CD4-positive, alpha-beta T cell (primary cell): ENCODE results near the gene HS2ST1. TPM values are rescaled to one million over a fixed set of nuclear protein-coding genes. Genes with fewer than 3 reads are reported as not detected.
"Not testable (repeated sequence)": the region's sequence is repeated elsewhere in the genome, so short reads cannot be mapped to it uniquely, and the experiment has no call there.

Experiments
- ATAC-seq: fragments of 200-7000 bp; cut with Tn5 transposase; one replicate; pipeline ENCODE4 v1.10.0; 2022; ENCODE audit warnings: mild to moderate bottlenecking; ENCODE audit not compliant: poor library complexity
- CTCF ChIA-PET: fragments of 350-600 bp; sonication (Branson Sonifier 250); formaldehyde crosslinking; loops from one replicate; lab custom pipeline; 2021; ENCODE audit warnings: antibody characterized with exemption, inconsistent platforms; lab: Charles Lee
- POLR2A ChIA-PET: fragments of 350-600 bp; sonication (Branson Sonifier 250); formaldehyde crosslinking; loops from one replicate; lab custom pipeline; 2021; ENCODE audit warnings: antibody characterized with exemption, inconsistent platforms; lab: Charles Lee
- DNase-seq, 14 experiments: peaks; one replicate each; pipeline ENCODE4 v3.0.0-alpha.2; 2013 to 2020; ENCODE audit warnings: mixed read lengths in 2 of 14
- H3K27ac ChIP-seq, 2 donors: one replicate each; pipeline versions ENCODE4 v1.5.1 to v1.7.0; 2013; ENCODE audit warnings: low read length in 2 of 2, low read depth in 1 of 2, mild to moderate bottlenecking in 1 of 2
- H3K27me3 ChIP-seq, 2 experiments: 1 replicate in 1 of 2; 2 replicates in 1 of 2; pipeline versions ENCODE4 v1.6.1 to v1.7.0; 2013; ENCODE audit warnings: low read length in 2 of 2, control low read depth in 1 of 2, mild to moderate bottlenecking in 1 of 2, moderate library complexity in 1 of 2; ENCODE audit not compliant: insufficient read depth in 2 of 2, control insufficient read depth in 1 of 2
- H3K36me3 ChIP-seq: one replicate; pipeline ENCODE4 v1.6.1; 2013; ENCODE audit warnings: low read length, control low read depth; ENCODE audit not compliant: insufficient read depth
- H3K4me1 ChIP-seq: one replicate; pipeline ENCODE4 v1.6.1; 2013; ENCODE audit warnings: low read length, control low read depth; ENCODE audit not compliant: insufficient read depth
- H3K4me3 ChIP-seq: one replicate; pipeline ENCODE4 v1.5.1; 2013; ENCODE audit warnings: mild to moderate bottlenecking, low read length, moderate library complexity
- H3K9me3 ChIP-seq, 2 experiments: 1 replicate in 1 of 2; 2 replicates in 1 of 2; pipeline versions ENCODE4 v1.6.1 to v1.7.0; 2013; ENCODE audit warnings: low read length in 2 of 2, mild to moderate bottlenecking in 2 of 2, control low read depth in 1 of 2, moderate library complexity in 1 of 2; ENCODE audit not compliant: control insufficient read depth in 1 of 2, insufficient read depth in 1 of 2
- H3K27ac Mint-ChIP-seq: one replicate; pipeline ENCODE4 v1.8.0; 2020; ENCODE audit warnings: mixed read lengths
- H3K27me3 Mint-ChIP-seq: one replicate; pipeline ENCODE4 v1.8.0; 2021; ENCODE audit warnings: mixed read lengths
- H3K36me3 Mint-ChIP-seq: one replicate; pipeline ENCODE4 v1.8.0; 2021; ENCODE audit warnings: low read depth, mixed read lengths
- H3K4me1 Mint-ChIP-seq: one replicate; pipeline ENCODE4 v1.8.0; 2021; ENCODE audit warnings: low read depth, mixed read lengths
- H3K4me3 Mint-ChIP-seq: one replicate; pipeline ENCODE4 v1.8.0; 2020; ENCODE audit warnings: mild to moderate bottlenecking, mixed read lengths
- H3K9me3 Mint-ChIP-seq: one replicate; pipeline ENCODE4 v1.8.0; 2020; ENCODE audit warnings: mixed read lengths
- intact Hi-C, 2 experiments: fragments of 100-400 bp; cut with DNase I in 1 of 2; cut with micrococcal nuclease in 1 of 2; formaldehyde crosslinking; loops; one replicate each; pipeline versions ENCODE4 v1.15.1 to v1.9.0; 2023 to 2025; cut with DNase I, micrococcal nuclease
- total RNA-seq, 174 experiments: library from RNA in 2 of 174; stranded (reverse) in 2 of 174; gene quantifications; one replicate each; pipeline ENCODE4 v1.2.3 and lab custom pipeline; 2021 to 2026
- TF ChIP-seq, protein P1 (sequence below): fragments of 200-600 bp; IDR thresholded peaks from one replicate; pipeline ENCODE4 v1.8.0; 2022; ENCODE audit warnings: antibody characterized with exemption, mild to moderate bottlenecking

Gene HS2ST1
- total RNA-seq, 2 experiments from 2014 or later, result 6.7 to 6.9 TPM

DNA sequence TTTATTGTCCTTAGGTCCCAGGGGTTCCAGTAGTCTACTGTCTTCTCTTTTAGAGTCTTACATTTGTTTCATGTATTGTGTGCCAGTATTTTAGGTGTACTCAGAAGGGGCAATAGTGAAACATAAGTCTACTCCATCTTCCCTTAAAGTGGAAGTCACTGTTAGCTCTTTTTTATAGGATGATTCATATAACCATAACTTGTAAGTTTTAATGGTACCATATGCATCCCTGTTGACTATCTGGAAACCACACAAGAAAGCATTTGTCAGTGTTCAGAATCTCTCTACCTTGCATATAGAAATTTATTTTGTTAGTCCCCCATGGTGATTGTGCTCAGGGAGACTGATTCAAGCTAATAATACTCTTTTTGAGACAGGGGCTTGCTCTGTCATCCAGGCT is 149.9 kb downstream of the HS2ST1 start:
- peaks cover 38% of the 10 kb centered on the region for H3K4me1 Mint-ChIP-seq
- ChIA-PET POLR2A (no interaction called here), CTCF (no interaction called here)
- DNase-seq (no peak), ATAC-seq (no peak)
- H3K27me3 Mint-ChIP-seq, result no peaks in the 10 kb centered on the region
- H3K27ac Mint-ChIP-seq, result no peak overlapping the region
- Histone ChIP-seq H3K27me3 (no peaks in the 10 kb centered on the region), H3K27ac (no peak overlapping the region), H3K9me3 (peaks cover 0 to 6% of the 10 kb centered on the region in 2 experiments), H3K4me1 (no peaks in the 10 kb centered on the region), H3K4me3 (no peak overlapping the region), H3K36me3 (no peaks in the 10 kb centered on the region)
- TF ChIP-seq, protein P1, sequence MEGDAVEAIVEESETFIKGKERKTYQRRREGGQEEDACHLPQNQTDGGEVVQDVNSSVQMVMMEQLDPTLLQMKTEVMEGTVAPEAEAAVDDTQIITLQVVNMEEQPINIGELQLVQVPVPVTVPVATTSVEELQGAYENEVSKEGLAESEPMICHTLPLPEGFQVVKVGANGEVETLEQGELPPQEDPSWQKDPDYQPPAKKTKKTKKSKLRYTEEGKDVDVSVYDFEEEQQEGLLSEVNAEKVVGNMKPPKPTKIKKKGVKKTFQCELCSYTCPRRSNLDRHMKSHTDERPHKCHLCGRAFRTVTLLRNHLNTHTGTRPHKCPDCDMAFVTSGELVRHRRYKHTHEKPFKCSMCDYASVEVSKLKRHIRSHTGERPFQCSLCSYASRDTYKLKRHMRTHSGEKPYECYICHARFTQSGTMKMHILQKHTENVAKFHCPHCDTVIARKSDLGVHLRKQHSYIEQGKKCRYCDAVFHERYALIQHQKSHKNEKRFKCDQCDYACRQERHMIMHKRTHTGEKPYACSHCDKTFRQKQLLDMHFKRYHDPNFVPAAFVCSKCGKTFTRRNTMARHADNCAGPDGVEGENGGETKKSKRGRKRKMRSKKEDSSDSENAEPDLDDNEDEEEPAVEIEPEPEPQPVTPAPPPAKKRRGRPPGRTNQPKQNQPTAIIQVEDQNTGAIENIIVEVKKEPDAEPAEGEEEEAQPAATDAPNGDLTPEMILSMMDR, result no peak
- H3K4me3 Mint-ChIP-seq, result no peak overlapping the region
- intact Hi-C loops, result no loop called here
- H3K9me3 Mint-ChIP-seq, result peaks cover 8% of the 10 kb centered on the region
- H3K36me3 Mint-ChIP-seq, result peaks cover 11% of the 10 kb centered on the region

DNA sequence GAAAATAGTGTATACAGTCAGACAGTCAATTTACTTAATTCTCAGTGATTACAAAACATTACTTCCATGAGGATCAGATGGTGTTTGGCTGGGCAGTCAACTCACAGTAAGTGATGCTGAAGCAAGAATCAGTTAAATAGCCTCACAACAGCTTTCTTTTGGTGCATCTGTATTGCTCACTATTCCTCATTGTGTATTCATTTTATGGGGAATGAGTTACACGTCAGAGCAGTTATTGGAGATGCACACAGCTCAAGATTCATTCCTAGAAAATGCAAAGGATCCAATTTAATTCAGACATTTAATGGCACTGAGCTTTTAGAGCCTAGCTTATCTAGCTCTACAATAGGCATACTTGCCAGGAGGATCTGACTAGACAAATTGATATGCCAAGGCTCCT is 150.6 kb downstream of the HS2ST1 start:
- POLR2A ChIA-PET, result no interaction called here
- CTCF ChIA-PET, result no interaction called here

DNA sequence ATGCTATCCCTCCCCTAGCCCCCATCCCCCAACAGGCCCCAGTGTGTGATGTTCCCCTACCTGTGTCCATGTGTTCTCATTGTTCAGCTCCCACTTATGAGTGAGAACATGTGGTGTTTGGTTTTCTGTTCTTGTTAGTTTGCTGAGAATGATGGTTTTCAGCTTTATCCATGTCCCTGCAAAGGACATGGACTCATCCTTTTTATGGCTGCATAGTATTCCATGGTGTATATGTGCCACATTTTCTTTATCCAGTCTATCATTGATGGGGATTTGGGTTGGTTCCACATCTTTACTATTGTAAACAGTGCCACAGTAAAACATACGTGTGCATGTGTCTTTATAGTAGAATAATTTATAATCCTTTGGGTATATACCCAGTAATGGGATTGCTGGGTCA is 152.3 kb downstream of the HS2ST1 start:
- H3K4me1 ChIP-seq, H3K9me3 ChIP-seq, H3K27me3 ChIP-seq, H3K27me3 Mint-ChIP-seq, H3K27ac Mint-ChIP-seq, H3K4me3 ChIP-seq, H3K4me3 Mint-ChIP-seq, H3K9me3 Mint-ChIP-seq, DNase-seq, intact Hi-C loops, H3K36me3 ChIP-seq, H3K27ac ChIP-seq, ATAC-seq, CTCF ChIA-PET: not testable (repeated sequence)
- POLR2A ChIA-PET, result interaction anchor here (0.6 kb wide), 1 partner anchor 151 kb away, joined by 3 read pairs; no protein-coding TSS in a partner anchor
- Mint-ChIP-seq H3K4me1 (peaks cover 29% of the 10 kb centered on the region), H3K36me3 (peaks cover 11% of the 10 kb centered on the region)

More for the DNA sequence above, 150.6 kb downstream of the HS2ST1 start:
- Mint-ChIP-seq H3K4me1 (peaks cover 33% of the 10 kb centered on the region), H3K27ac (no peak overlapping the region), H3K4me3 (no peak overlapping the region), H3K27me3 (no peaks in the 10 kb centered on the region), H3K9me3 (peaks cover 8% of the 10 kb centered on the region), H3K36me3 (peaks cover 11% of the 10 kb centered on the region)
- no peak for ATAC-seq
- TF ChIP-seq, protein P1, result no peak
- no peak overlapping the region for H3K4me3 ChIP-seq
- no peak overlapping the region for H3K27ac ChIP-seq
- H3K4me1 ChIP-seq, result no peaks in the 10 kb centered on the region
- DNase-seq, result no peak
- intact Hi-C loops, result no loop called here
- no peaks in the 10 kb centered on the region for H3K27me3 ChIP-seq
- H3K9me3 ChIP-seq, result peaks cover 0 to 6% of the 10 kb centered on the region in 2 experiments
- H3K36me3 ChIP-seq, result no peaks in the 10 kb centered on the region

DNA sequence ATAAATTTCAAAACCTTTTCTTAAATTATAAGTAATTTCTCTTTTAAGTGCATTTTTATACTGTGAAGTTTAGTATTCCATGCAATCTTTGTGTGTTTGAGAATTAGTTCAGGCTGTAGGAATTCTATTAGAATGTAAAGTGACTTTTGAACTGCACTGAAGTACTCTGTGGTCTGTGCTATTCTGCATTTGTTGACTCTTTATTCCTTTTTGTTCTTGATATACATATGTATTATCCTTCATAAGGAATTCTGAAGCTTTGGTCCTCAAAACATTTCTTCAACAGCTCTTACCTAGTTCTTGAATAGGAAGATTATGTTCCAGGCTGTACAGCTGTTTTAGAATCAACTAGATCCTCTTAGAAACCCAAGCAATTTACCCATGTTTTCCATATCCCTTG is 158.0 kb downstream of the HS2ST1 start:
- H3K4me1 ChIP-seq, result no peaks in the 10 kb centered on the region
- DNase-seq (no peak), ATAC-seq (no peak)
- no peaks in the 10 kb centered on the region for H3K27me3 ChIP-seq
- peaks cover 9% of the 10 kb centered on the region for H3K36me3 Mint-ChIP-seq
- H3K27ac Mint-ChIP-seq, result no peak overlapping the region
- H3K4me3 ChIP-seq, result no peak overlapping the region
- no peak overlapping the region for H3K4me3 Mint-ChIP-seq
- CTCF ChIA-PET, result no interaction called here
- intact Hi-C loops, result no loop called here
- TF ChIP-seq, protein P1, result no peak
- H3K9me3 ChIP-seq, result no peaks in the 10 kb centered on the region
- no peaks in the 10 kb centered on the region for H3K27me3 Mint-ChIP-seq
- no peak overlapping the region for H3K27ac ChIP-seq
- POLR2A ChIA-PET, result no interaction called here
- no peaks in the 10 kb centered on the region for H3K9me3 Mint-ChIP-seq
- H3K36me3 ChIP-seq, result no peaks in the 10 kb centered on the region
- H3K4me1 Mint-ChIP-seq, result no peaks in the 10 kb centered on the region
